ENCODE data around the gene KLF9.
A peak's percentile ranks its signal among the peaks of the same experiment; 100 is the strongest.

KLF9 gene

GRCh38 chr9:70413799-70414775 is at the start of gene KLF9:
Gene KLF9 (minus strand): TSS chr9:70414657. CDS start chr9:70413363, 1,294 bp downstream.
- DNase-seq (ENCODE audit: low read depth), result peak; percentile 94

- DNase-seq (ENCODE audit: low read depth), result no peak
These were observed 49.4 kb upstream of the KLF9 start for GRCh38 chr9:70463877-70464276.

GRCh38 chr9:70462300-70462699 is 47.8 kb upstream of the KLF9 start:
- no peak for DNase-seq (ENCODE audit: low read depth)

- no peak for DNase-seq (ENCODE audit: low read depth)
These were observed 42.8 kb upstream of the KLF9 start for GRCh38 chr9:70457235-70457634.

GRCh38 chr9:70455993-70456704 is 41.7 kb upstream of the KLF9 start:
- DNase-seq (ENCODE audit: low read depth), result no peak

- no peak for DNase-seq (ENCODE audit: low read depth)
These were observed 37.9 kb upstream of the KLF9 start for GRCh38 chr9:70452365-70452764.

GRCh38 chr9:70451765-70452164 is 37.3 kb upstream of the KLF9 start:
- DNase-seq (ENCODE audit: low read depth), result no peak

- no peak for DNase-seq (ENCODE audit: low read depth)
These were observed 36.3 kb upstream of the KLF9 start for GRCh38 chr9:70450738-70451137.

GRCh38 chr9:70449461-70449860 is 35.0 kb upstream of the KLF9 start:
- DNase-seq (ENCODE audit: low read depth), result no peak

- no peak for DNase-seq (ENCODE audit: low read depth)
These were observed 34.5 kb upstream of the KLF9 start for GRCh38 chr9:70448919-70449318.

- no peak for DNase-seq (ENCODE audit: low read depth)
These were observed 30.4 kb upstream of the KLF9 start for GRCh38 chr9:70444904-70445303.

GRCh38 chr9:70442328-70442848 is 27.9 kb upstream of the KLF9 start:
- no peak for DNase-seq (ENCODE audit: low read depth)

- no peak for DNase-seq (ENCODE audit: low read depth)
These were observed 27.2 kb upstream of the KLF9 start for GRCh38 chr9:70441622-70442021.

GRCh38 chr9:70439991-70440706 is 25.7 kb upstream of the KLF9 start:
- DNase-seq (ENCODE audit: low read depth), result no peak

- DNase-seq (ENCODE audit: low read depth), result peak; percentile 76
These were observed 24.0 kb upstream of the KLF9 start for GRCh38 chr9:70438341-70438928.

- no peak for DNase-seq (ENCODE audit: low read depth)
These were observed 21.5 kb upstream of the KLF9 start for GRCh38 chr9:70435948-70436347.

GRCh38 chr9:70429899-70430298 is 15.4 kb upstream of the KLF9 start:
- no peak for DNase-seq (ENCODE audit: low read depth)

- no peak for DNase-seq (ENCODE audit: low read depth)
These were observed 14.3 kb upstream of the KLF9 start for GRCh38 chr9:70428781-70429180.

- no peak for DNase-seq (ENCODE audit: low read depth)
These were observed 12.9 kb upstream of the KLF9 start for GRCh38 chr9:70427161-70427945.

GRCh38 chr9:70425192-70425591 is 10.7 kb upstream of the KLF9 start:
- DNase-seq (ENCODE audit: low read depth), result no peak

Measured in non-pigmented ciliary epithelial cell (primary cell).